ENCODE data around the gene PPP6R1. TPM values are rescaled to one million over a fixed set of nuclear protein-coding genes. Genes with fewer than 3 reads are reported as not detected.

Gene PPP6R1
- total and polyA plus RNA-seq, 2 of the 13 experiments (the other 11 are each of a cell fraction or from before 2014, with no cell fraction given): 25.8 to 54.0 TPM

GRCh38 chr19:55259540-55260210 is 858 bp upstream of the PPP6R1 start (continued):
- no peak for TF ChIP-seq PRDM4 (CRISPR knock-in tag; IDR thresholded peaks at IDR 0.05; ENCODE audit: borderline replicate concordance)
- no peak for TF ChIP-seq SOX6 (IDR thresholded peaks at IDR 0.05)
- TF ChIP-seq SOX6 (CRISPR knock-in tag; IDR thresholded peaks at IDR 0.05): no peak; the same call in 1 of the 2 replicates
- TF ChIP-seq ZNF740 (CRISPR knock-in tag; IDR thresholded peaks at IDR 0.05): no peak
- no peak for TF ChIP-seq ZEB1 (IDR thresholded peaks at IDR 0.05; ENCODE audit: insufficient replicate concordance, low read depth)
- no peak for TF ChIP-seq ZNF670 (CRISPR knock-in tag; IDR thresholded peaks at IDR 0.05; ENCODE audit: borderline replicate concordance)
- TF ChIP-seq ZNF251 (CRISPR knock-in tag; IDR thresholded peaks at IDR 0.05): no peak
- no peak for TF ChIP-seq REPIN1 (CRISPR knock-in tag; IDR thresholded peaks at IDR 0.05; ENCODE audit: borderline replicate concordance, low read depth)
- TF ChIP-seq FUBP1 (CRISPR knock-in tag; IDR thresholded peaks at IDR 0.05; ENCODE audit: borderline replicate concordance): no peak
- TF ChIP-seq ETV6 (CRISPR knock-in tag; conservative IDR thresholded peaks at IDR 0.05): no peak
- no peak for TF ChIP-seq NR2F2 (IDR thresholded peaks at IDR 0.05; ENCODE audit: borderline replicate concordance, low read depth)
- no peak for TF ChIP-seq TAF15 (IDR thresholded peaks at IDR 0.05; ENCODE audit: low read depth, low read length, poor library complexity, severe bottlenecking)
- TF ChIP-seq MTF2 (CRISPR knock-in tag; IDR thresholded peaks at IDR 0.05; ENCODE audit: borderline replicate concordance): no peak
- TF ChIP-seq CENPBD1 (CRISPR knock-in tag; IDR thresholded peaks at IDR 0.05; ENCODE audit: borderline replicate concordance, low read depth): no peak
- no peak for TF ChIP-seq ELF4 (CRISPR knock-in tag; IDR thresholded peaks at IDR 0.05; ENCODE audit: borderline replicate concordance)
- TF ChIP-seq FOXK1 (CRISPR knock-in tag; IDR thresholded peaks at IDR 0.05; ENCODE audit: borderline replicate concordance, low read depth): no peak; the same call in 1 of the 2 replicates
- TF ChIP-seq ZNF616 (CRISPR knock-in tag; IDR thresholded peaks at IDR 0.05; ENCODE audit: low read depth): no peak
- no peak for TF ChIP-seq ZNF484 (CRISPR knock-in tag; IDR thresholded peaks at IDR 0.05; ENCODE audit: borderline replicate concordance, low read depth)
- peak; percentile 41; the same call in 1 of the 2 replicates for TF ChIP-seq KDM5A (IDR thresholded peaks at IDR 0.05; ENCODE audit: borderline replicate concordance, low read length)
- no peak for TF ChIP-seq ZNF883 (CRISPR knock-in tag; IDR thresholded peaks at IDR 0.05; ENCODE audit: not compliant biosample characterization)
- no peak for TF ChIP-seq ZNF30 (CRISPR knock-in tag; IDR thresholded peaks at IDR 0.05)
- TF ChIP-seq MEIS1 (CRISPR knock-in tag; IDR thresholded peaks at IDR 0.05; ENCODE audit: borderline replicate concordance): no peak
- no peak; the same call in 1 of the 2 replicates for TF ChIP-seq TFE3 (CRISPR knock-in tag; IDR thresholded peaks at IDR 0.05)
